HG03045 (cell line): ENCODE data around the gene FGD5.

Source experiments
- ATAC-seq: cut with Tn5 transposase; IDR thresholded peaks from one replicate; pipeline ENCODE4 v1.9.1; 2021; ENCODE audit warnings: mild to moderate bottlenecking, moderate library complexity; ENCODE audit not compliant: unreplicated experiment

Gene FGD5

DNA sequence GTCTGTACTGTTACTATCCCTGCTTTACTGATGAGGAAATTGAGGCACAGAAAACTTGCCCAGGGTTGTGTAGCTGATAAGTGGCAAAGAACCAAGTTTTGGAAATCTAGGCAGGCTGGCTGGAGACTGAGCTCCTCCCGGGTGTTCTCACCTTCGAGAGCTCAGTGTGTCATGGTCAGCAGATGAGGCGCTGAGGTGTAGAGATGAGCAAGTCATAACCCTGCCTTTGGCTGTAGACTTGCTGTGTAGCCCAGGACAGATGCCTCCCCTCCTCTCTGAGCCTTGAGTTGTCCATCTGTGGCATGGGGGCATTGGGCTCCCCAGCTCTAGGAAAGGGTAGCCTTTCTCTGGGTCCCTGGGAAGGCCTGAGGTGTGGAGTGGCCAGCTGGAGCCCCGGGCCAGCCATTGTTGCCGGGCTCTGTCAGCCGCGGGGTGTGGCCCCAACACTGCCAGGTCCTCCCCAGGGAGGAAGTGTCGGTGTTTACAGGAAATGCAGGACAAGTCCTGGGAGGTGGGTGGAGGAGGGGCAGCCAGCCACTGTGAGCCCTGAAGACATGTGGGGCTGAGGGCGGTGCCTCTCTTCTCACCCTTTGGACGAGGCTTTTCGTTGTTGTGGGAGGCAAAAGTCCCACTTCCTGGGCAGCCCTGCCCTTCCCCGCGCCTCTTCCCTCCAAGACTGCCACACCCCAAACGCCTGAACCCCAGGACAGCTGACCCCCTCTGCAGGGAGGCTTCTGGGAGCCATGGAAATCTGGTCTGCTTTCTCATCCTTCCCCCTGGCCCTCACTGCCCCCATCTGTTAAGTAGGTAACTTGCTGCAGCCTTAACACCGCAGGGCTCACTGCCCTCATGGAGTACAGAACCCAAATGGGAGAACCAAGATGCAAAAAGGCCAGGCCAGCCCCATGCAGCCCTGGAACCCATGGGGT lies 29.1 kb downstream of the FGD5 start:
- ATAC-seq: no peak

DNA sequence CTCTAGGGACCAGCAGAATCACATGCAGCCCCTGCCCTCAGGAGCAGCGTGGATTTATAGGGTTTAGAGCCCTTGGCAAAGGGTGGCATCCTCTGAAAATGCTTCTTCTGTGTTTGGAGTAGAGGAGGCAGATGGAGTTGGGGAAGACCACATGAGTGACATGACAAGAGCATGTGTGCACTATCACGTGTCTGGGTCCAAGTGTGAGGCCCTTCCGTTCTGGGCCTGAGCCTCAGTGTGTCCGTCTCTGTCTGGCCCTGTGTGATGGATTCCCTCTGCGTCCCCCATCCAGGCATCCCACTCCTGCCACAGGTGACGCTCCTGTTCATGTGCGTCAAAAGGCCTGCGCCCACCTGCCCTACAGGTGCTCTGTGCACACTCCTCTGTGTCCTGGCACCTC lies 30.1 kb downstream of the FGD5 start:
- no peak for ATAC-seq

DNA sequence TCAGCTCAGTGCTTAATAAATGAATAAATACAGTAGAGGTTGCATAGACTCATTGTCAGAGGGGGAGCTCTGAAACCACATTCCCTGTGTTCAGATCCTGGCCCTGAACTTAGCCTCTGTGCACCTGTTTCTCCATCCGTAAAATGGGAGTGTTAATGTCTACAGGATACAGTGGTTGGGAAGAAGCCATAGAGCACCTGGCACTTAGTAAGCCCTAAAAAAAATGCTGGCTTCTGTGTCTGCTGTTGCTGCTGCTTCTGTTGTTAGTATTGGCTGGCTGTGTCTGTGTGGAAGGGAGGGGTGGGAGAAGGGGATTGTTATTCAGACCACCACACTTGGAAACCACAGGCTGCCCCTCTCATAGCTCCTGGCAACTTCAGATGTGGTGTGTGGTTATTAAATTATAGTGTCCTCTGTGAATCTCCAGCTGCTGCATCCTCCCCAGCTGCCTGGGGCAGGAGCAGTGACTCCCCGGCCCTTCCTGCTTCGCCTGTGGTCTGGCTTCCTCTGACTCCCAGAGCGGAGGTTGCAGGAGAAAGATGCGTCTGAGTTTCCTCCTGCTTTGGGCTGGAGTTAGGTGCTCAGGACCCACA lies 31.0 kb downstream of the FGD5 start:
- ATAC-seq: no peak

DNA sequence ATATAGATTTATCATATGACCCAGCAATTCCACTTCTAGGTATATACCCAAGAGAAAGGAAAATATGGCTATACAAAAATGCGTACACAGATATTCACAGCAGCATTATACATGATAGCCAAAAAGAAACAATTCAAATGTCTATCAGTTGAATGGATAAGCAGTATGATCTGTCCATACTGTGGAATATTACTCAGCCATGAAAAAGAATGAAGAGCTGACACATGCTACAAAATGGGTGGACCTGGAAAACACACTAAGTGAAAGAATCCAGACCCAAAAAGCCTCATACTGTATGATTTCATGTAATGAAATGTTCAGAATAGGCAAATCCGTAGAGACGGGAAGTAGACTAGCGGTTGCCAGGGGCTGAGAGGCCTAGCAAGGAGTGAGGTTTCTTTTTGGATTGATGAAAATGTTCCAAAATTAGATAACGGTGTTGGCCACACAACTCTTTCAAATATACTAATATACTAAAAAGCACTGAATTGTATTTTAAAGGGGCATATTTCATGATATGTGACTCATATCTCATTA lies 33.4 kb downstream of the FGD5 start:
- no peak for ATAC-seq

DNA sequence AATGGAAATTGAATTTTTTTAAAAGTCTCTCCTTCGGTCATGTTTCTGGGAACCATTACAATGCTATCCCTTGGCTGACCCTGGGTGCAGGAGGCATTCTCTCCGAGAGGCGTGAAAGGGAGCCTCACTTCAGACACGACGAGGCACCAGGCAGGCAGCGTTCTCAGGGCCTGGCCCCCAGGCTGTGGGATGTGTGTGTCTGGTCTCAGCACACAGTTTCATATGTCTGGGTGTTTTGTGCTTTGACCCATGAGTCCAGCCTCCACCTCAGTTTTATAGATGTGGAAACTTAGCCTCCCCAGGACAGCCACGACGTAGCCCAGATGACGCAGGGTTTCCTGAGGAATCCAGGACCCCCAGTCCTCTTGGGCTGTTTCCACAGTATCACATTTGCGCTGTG lies 34.0 kb downstream of the FGD5 start:
- no peak for ATAC-seq

DNA sequence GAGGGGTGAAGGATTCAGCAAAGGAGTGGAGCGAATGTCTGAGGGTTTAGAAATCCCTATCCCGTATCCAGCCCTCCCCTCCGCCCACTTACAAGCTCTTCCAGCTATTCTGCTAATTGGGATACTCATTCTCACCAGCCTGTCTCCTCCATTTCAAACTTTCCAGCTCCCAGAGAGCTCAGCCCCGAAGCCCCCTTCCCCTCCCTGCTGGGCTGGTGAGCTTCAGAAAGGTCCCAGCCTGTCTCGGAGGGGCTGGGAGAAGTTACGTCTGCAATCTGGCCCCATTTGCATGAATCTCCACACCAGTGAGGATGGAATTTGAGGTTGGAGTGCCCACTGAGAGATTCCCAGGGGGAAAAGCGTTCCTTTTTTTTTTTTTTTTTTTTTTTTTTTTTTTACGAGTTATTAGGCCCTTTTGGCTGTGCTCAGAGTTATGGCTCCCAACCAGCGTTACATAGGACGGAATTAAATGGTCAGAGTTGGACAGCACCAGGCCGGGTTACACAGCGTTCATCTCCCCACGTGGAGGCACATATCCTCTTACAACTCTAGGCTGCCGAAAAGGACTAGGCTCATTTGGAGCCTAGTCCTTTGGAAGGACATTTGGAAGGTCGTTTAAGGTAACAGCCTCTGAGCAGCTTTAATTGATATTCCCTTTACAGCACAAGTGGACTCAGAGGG lies 34.6 kb downstream of the FGD5 start:
- ATAC-seq: no peak

DNA sequence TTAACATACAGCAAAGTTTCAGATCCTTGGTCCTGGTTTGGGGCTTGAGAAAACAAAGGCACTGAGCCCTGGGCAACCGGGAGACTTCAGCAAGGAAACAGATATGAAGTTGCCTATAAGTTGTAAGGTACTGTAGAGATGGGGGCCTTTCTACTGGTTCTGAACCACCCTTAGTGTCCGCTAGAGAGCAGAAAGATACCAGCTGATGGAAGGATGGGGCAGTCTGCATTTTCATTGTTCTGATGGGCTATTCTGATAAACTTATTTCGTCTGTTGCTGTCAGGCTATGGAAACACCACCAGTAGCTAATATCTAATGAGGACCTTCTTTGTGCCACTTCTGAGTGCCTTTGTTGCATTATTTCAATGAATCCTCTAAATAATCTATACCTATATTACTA lies 38.7 kb downstream of the FGD5 start:
- ATAC-seq: no peak

DNA sequence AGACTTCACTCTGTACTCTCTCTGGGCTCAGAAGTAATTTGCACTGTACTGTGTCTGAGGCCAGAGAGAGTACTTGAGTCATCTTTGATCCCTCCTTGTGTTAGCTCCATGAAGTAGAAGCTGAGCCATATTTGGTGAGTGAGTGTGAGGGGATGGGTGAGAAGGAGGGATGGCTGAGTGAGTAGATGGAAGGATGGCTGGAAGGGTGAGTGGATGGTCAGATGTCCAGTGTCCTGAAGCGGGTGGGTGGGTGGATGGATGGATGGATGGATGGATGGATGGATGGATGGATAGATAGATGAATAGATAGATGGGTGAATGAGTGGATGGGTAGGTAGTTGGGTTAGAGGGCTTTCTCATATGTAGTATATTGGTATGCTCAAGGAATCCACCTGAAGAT lies 39.3 kb downstream of the FGD5 start:
- no peak for ATAC-seq

DNA sequence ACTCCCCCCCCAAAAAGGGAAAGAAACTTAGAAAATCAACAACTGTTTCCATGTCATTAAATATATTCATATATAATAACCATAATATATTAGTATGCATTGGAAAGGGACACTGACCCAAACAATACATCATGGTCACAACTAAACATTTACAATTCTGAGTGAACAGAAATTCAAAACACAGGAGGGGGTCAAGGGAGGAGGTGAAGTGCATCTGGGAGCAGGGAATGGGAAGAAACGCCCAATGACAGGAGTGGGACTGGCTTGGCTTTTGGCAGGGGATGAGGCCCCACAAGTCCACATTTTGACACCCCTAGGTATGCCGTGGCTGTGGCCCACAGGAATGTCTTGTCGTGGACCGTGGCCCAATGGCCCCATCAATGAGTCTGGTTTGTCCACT lies 41.1 kb downstream of the FGD5 start:
- no peak for ATAC-seq

DNA sequence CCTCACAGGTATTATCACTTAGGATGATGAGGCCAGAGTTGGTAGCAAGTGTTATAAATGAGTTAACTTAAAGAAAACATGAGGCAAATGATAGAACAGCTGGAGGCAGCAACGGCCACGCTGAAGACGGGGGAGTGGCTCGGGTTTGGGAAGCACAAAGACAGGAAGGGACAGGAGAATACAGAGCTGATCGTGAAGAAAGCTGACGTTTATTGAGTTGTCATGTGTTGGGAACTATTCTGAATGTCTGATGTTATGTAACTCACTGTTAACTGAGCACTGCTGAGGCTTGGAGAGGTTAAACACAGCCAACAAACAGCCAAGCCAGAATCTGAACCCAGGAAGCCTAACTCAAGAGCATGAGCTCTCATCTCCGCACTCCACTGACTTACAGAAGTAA lies 42.3 kb downstream of the FGD5 start:
- ATAC-seq: no peak

DNA sequence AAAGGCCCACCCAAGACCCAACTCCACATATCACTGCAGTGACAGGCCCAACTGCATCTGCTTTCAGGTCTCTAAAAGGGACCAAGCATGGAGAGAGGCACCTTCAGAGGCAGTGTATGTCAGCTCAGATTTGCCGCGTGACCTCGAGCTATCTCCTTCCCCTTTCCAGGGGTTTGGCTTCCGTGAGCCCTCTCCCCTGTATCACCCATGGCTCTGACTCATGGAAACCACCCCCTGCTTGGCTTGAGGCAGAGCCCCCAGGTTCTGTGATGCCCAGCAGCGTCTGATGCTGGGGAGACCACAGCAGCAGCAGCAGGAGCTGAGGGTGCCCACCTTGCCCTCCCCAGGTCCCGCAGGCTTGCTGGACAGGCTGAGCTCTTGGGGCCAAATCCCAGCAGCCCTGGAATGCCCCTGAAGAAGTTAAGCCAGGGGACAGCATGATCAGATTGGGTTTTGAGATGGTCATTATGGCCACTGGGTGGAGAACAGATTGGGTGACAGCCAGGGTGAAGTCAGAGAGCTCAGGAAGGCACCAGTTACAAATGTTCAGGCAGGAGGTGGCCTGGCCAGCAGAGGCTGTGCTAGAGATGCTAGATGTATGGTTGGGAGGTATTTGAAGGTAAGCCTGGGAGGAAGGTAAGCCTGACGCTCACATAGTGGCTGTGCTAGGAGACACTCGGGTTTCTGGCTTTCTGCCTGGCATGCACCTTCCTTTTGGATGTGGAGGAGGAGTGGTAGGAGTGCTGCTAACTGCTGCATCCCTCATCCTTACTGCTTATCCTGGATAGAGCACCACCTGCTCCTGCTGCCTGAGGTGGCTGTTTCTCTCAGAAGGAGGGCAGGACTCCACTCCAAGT lies 42.9 kb downstream of the FGD5 start:
- ATAC-seq: no peak

DNA sequence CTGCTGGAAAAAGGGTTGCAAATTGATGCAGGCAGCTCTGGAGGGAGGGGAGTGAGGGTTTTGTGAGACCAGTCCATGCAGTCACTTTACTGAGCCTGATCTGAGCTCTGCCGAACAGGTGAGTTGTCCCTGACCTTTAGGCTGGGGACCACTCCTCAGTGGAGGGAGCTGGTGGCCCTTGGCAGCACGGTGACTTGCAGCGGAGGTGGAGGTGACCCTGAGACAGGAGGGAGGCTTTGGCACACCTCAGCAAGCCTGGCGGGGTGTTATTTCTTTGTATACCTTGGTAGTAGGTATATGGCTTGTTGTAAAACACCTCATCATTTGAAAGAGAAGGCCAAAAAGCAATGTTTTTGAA lies 43.5 kb downstream of the FGD5 start:
- ATAC-seq: no peak

DNA sequence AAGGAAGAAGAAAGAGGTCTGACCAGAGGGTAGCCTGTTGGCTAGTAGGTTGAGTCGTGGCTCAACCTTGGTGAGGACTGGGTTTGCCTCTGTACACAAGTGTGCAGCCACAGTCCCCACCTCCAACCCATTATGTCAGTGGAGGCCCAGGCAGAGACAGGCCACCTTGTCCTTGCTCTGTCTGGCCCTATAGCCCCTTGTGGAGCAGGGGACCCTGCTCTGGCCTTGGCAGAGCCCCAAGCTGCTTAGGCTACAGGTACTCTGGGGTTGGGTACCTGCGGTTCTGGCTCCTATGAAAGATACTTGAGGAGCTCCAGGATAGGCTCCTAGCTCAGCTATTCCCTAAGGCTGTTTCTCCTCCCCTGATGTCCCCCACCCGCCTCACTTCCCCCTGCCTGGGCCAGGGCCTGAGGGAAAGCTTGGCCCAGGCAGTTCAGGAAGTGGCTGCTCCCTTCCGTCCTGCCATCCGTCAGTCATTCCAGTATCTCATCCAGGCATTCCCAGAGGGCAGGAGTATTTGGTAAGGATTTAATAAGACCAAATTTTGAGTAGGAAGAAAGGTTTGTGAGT lies 44.0 kb downstream of the FGD5 start:
- no peak for ATAC-seq

DNA sequence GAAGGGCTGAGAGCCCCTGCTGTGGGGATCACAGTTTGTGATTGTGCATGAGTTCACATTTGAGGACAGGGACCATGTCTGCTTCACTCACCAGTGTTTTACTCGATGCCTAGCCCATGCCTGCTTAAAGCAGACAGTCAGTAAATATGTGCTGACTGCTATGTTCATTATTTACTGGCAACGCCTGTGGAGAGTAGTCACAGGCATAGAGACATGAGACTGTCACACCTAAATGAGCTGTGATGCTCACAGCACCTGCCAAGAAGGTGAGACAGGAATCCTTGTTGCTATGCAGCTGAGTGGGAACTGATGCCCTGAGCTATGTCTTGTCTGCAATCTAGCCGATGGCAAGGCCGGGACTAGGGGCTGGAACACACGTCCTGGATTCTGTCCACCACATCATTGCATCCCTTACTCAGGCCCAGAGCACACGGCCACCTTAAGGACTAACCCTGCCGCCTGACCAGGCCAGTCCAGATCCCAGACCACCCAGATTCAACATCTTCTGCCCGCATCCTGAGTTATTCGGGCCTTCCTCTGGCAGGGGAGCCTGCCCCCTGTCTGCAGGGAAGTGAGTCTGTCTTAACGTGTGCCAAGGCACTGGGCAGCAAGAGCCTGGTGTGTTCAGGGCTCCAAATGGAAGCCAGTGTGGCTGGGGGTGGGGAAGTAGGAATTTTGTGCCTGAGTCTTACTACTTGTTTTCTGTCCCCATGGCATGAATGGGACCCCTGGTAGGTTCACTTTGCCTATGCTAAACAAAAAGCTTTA lies 44.8 kb downstream of the FGD5 start:
- ATAC-seq: no peak

DNA sequence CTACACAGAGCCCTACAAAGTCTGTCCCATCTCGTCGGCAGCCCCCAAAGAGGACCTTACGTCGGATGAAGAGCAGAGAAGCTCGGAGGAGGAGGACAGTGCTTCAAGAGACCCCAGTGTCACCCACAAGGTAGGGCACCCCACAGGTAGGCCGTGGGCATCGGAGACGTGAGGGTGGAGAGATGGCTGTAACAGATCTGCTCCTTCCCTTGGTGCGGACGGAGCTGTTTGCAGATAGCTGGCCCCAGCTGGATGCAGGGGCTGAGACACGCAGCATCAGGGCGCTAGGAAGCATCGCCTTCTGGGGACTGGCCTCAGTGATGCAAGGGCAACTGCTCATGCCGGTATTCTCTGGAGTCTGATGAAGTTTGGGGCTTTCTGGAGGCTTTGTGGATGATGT lies 45.4 kb downstream of the FGD5 start:
- ATAC-seq: no peak

DNA sequence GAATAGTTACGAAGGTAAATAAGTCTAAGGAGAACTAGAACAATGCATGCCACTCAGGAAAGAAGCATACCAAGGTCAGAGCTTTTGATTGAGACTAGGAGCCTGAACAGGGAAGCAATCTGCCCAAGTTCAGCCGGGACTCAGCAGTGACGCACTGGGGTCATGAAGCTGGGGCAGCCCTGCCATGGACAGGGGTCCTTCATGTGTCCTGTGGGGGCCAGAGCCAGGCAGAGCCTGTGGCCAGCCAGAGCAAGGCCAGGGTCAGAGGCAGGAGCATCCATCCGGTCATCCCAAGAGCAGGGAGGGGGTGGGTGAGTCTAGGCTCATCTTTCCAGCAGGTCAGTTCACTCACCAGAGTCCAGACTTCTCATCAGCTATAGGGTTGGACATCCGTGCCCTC lies 47.9 kb downstream of the FGD5 start:
- ATAC-seq: no peak

DNA sequence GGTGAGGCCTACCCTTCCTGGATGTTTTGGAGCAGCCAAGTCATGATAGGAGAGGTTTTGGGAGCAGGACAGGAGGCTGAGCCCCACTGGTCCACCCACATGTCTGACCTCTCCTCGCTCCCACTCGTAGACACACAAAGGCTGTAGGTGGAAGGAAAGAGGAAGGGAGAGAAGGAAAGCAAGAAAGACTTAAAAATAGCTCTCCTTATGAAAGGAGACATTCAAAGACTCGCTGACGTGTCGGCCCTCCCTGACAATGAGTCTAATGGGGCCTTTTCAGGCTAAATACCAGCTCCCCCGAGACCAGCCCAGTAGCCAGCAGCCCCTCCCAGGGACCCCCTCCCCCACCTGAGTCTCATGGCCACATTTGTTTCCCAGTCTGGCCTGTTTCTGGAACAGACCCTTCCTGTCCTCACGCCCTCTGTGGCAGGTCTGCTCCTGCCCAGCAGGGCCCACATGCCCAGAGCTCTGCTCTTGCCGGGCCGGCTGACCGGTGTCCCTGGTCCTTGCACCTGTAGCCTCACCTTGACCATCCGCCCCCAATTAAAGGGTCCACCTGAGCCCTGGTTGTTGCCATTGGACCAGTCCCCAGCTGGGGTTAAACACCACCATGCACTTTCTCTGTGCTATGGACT lies 49.3 kb downstream of the FGD5 start:
- no peak for ATAC-seq

DNA sequence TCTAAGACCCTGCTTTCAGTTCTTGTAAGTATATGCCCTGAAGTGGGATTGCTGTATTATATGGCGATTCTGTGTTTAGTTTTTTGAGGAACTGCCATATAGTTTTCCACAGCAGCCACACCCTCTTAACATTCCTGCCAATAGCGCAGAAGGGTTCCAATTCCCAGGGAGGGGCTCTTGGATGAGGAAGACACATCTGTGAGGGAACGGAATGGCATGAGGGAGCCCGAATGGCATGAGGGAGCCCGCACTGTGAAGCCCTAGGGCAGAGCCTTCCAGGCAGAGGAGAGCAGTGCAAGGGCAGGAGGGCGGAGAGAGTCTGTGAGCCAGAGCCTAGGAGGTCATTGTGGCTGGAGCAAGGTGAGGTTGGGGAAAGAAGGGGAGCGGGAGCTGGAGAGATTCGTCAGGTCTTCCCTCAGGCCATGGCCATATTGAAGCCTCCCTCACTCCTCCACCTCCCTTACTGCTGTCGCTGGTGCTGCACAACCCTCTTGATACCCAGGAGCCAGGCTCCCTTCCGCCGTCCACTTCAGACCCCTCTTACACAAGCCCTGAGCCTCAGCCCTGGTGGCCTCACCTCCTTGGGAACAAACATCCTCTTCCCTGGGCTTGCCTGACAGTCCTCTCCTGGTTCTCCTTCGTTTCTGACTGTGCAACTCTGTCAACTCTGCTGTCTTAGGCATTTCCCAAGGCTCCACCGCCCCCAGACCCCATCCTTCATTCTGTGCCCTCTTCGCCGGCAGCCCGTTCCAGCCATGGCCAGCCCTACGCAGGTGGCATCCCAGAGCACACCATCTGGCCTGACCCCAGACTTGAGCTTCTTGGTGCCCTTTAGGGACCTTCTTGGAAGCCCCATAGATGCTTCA lies 51.4 kb downstream of the FGD5 start:
- no peak for ATAC-seq

DNA sequence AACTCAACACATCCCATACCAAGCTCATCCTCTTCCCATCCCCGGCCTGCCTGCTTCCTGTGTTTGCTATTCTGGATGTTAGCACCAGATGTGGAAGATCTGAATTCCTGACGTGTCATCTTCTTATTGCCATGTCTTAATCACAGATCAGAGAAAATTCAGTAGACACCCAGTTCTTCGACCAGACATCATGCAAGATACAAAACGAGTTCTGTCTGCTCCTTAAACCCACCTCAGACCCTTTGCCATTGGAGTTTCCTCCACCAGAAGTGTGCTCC lies 52.0 kb downstream of the FGD5 start:
- ATAC-seq: no peak
